K562 (cell line): ENCODE measurements around the gene TMEM143. TPM values are rescaled to one million over a fixed set of nuclear protein-coding genes. Genes with fewer than 3 reads are reported as not detected.
A peak's percentile ranks its signal among the peaks of the same experiment; 100 is the strongest.

Experiments
- AFF4 ChIP-seq: sonication (generic); formaldehyde crosslinking; IDR thresholded peaks from 2 replicates; pipeline ENCODE4 v1.8.0; 2023; ENCODE audit warnings: mild to moderate bottlenecking, missing genetic modification reagents
- CEBPG ChIP-seq, 3 experiments: fragments of 200-800 bp in 1 of 3; sonication (Bioruptor generic) in 1 of 3; sonication (generic) in 1 of 3; formaldehyde crosslinking in 1 of 3; IDR thresholded peaks in 2 of 3; conservative IDR thresholded peaks in 1 of 3; 2 replicates each; pipeline versions ENCODE4 v1.6.1 to v1.8.0; 2016 to 2022; ENCODE audit warnings: missing compliant biosample characterization in 2 of 3, missing genetic modification characterization in 2 of 3, mild to moderate bottlenecking in 1 of 3, missing genetic modification reagents in 1 of 3
- CREB3L1 ChIP-seq: fragments of 450-650 bp; IDR thresholded peaks from 2 replicates; pipeline ENCODE4 v1.6.1; 2014; ENCODE audit warnings: low read depth, mild to moderate bottlenecking, moderate library complexity, borderline replicate concordance
- EGR1 ChIP-seq: fragments of 450-650 bp; conservative IDR thresholded peaks from 2 replicates; pipeline ENCODE4 v1.6.1; 2017; ENCODE audit warnings: mild to moderate bottlenecking
- GTF2B ChIP-seq: IDR thresholded peaks from 2 replicates; pipeline ENCODE4 v1.6.1; 2011; ENCODE audit not compliant: insufficient read length; ENCODE audit errors: extremely low read depth
- HMGN3 ChIP-seq: IDR thresholded peaks from 2 replicates; pipeline ENCODE4 v1.6.1; 2011; ENCODE audit warnings: borderline replicate concordance, low read depth, mild to moderate bottlenecking, mixed read lengths, low read length; ENCODE audit not compliant: insufficient read length; ENCODE audit errors: extremely low read depth
- HNRNPL ChIP-seq: fragments of 200-400 bp; formaldehyde crosslinking; IDR thresholded peaks from 2 replicates; pipeline ENCODE4 v1.6.1; 2017; ENCODE audit warnings: low read depth, mild to moderate bottlenecking, low read length
- HNRNPLL ChIP-seq: fragments of 200-400 bp; formaldehyde crosslinking; IDR thresholded peaks from 2 replicates; pipeline ENCODE4 v1.6.1; 2017; ENCODE audit warnings: low read length, low read depth, mild to moderate bottlenecking; ENCODE audit not compliant: poor library complexity, severe bottlenecking
- IRF2 ChIP-seq: sonication (generic); formaldehyde crosslinking; IDR thresholded peaks from 2 replicates; pipeline ENCODE4 v1.8.1; 2022; ENCODE audit warnings: mild to moderate bottlenecking, missing genetic modification reagents
- KDM5B ChIP-seq: fragments of 200-600 bp; sonication (generic); IDR thresholded peaks from 2 replicates; pipeline ENCODE4 v1.6.1; 2012; ENCODE audit warnings: low read depth, mild to moderate bottlenecking, moderate library complexity, low read length, control low read depth, inconsistent platforms; ENCODE audit not compliant: insufficient replicate concordance
- KLF16 ChIP-seq: IDR thresholded peaks from 2 replicates; pipeline ENCODE4 v1.6.1; 2016; ENCODE audit warnings: antibody characterized with exemption
- MCM2 ChIP-seq: fragments of 450-650 bp; IDR thresholded peaks from 2 replicates; pipeline ENCODE4 v1.6.1; 2017; ENCODE audit warnings: low read depth, mild to moderate bottlenecking
- NELFE ChIP-seq: IDR thresholded peaks from 2 replicates; pipeline ENCODE4 v1.6.1; 2011; ENCODE audit warnings: mild to moderate bottlenecking; ENCODE audit not compliant: insufficient read depth, insufficient read length
- POLR2A ChIP-seq: fragments of 450-650 bp; conservative IDR thresholded peaks from 2 replicates; pipeline ENCODE4 v1.6.1; 2016
- POU5F1 ChIP-seq: fragments of 150-350 bp; IDR thresholded peaks from 2 replicates; pipeline ENCODE4 v1.6.1; 2014; ENCODE audit warnings: borderline replicate concordance, low read length, low read depth, mild to moderate bottlenecking; ENCODE audit not compliant: partially characterized antibody
- ZBTB7A ChIP-seq: IDR thresholded peaks from 2 replicates; pipeline ENCODE4 v1.6.1; 2011; ENCODE audit warnings: low read depth, mild to moderate bottlenecking, low read length, moderate library complexity, borderline replicate concordance; ENCODE audit not compliant: control insufficient read depth
- ZC3H11A ChIP-seq: IDR thresholded peaks from 2 replicates; pipeline ENCODE4 v1.6.1; 2012; ENCODE audit warnings: low read depth, low read length, improper control_type of control experiment
- ZFX ChIP-seq: sonication (generic); formaldehyde crosslinking; IDR thresholded peaks from 2 replicates; pipeline ENCODE4 v1.8.0; 2022; ENCODE audit warnings: mild to moderate bottlenecking, missing genetic modification reagents, moderate library complexity
- ZNF165 ChIP-seq: fragments of 250-450 bp; sonication (Bioruptor Pico); IDR thresholded peaks from 2 replicates; pipeline ENCODE4 v1.4.0; 2020; ENCODE audit warnings: borderline replicate concordance
- ZNF696 ChIP-seq: fragments of 250-450 bp; sonication (Bioruptor Pico); conservative IDR thresholded peaks from 2 replicates; pipeline ENCODE4 v1.4.0; 2020; ENCODE audit warnings: mild to moderate bottlenecking, moderate library complexity
- ZNF699 ChIP-seq: fragments of 250-450 bp; sonication (Bioruptor Pico); IDR thresholded peaks from 2 replicates; pipeline ENCODE4 v1.8.0; 2021; ENCODE audit warnings: mild to moderate bottlenecking, moderate library complexity; ENCODE audit not compliant: insufficient replicate concordance
- polyA plus RNA-seq, 8 experiments: library from polyadenylated mRNA; depleted of rRNA in 4 of 8; stranded (reverse) in 5 of 8; unstranded in 3 of 8; fragments of >200 nt; fragmentation: Nextera tagmentation in 2 of 8; fragmentation: Illumina TruSeq in 1 of 8; extraction: Ambion mirVana in 2 of 8; extraction: Trizol in 1 of 8; gene quantifications; 2 replicates each; pipeline versions ENCODE4 v1.2.1 to v1.2.3, GENCODE V29; 2011 to 2014; ENCODE audit warnings: inconsistent platforms in 1 of 8, missing spikeins in 1 of 8
- total RNA-seq, 7 experiments: library from RNA; depleted of rRNA in 6 of 7; stranded (reverse); fragments of >200 nt in 6 of 7; fragmentation: Illumina TruSeq in 2 of 7; extraction: Trizol in 2 of 7; gene quantifications; 2 replicates each; pipeline versions ENCODE4 v1.2.1 to v1.2.3, GENCODE V29; 2011 to 2021; ENCODE audit warnings: low replicate concordance in 1 of 7

Gene TMEM143
- total and polyA plus RNA-seq, 9 of the 15 experiments (the other 6 are each of a cell fraction or from before 2014, with no cell fraction given), result 0.66 to 8.8 (median 4.3) TPM

- TF ChIP-seq CREB3L1 (peak; percentile 67; the same call in 1 of the 2 replicates), IRF2 (CRISPR knock-in tag) (no peak), ZBTB7A (peak; percentile 92), KDM5B (no peak), ZFX (CRISPR knock-in tag) (no peak; the same call in 1 of the 2 replicates), ZNF165 (CRISPR knock-in tag) (no peak), MCM2 (no peak), POLR2A (peak; percentile 79), NELFE (no peak), HNRNPLL (peak; percentile 4), AFF4 (CRISPR knock-in tag) (no peak), ZC3H11A (0 out of 2 replicates have a peak, but pooled peaks have one; percentile 4), ZNF696 (no peak), CEBPG (CRISPR knock-in tag; IDR thresholded peaks at IDR 0.05) (no peak), CEBPG (tag; conservative IDR thresholded peaks at IDR 0.05 in 1 of 2, IDR thresholded peaks at IDR 0.05 in 1 of 2) (no peak), HMGN3 (peak; percentile 80), POU5F1 (no peak), GTF2B (no peak), KLF16 (0 out of 2 replicates have a peak, but pooled peaks have one; percentile 11), ZNF699 (CRISPR knock-in tag) (no peak), HNRNPL (no peak), EGR1 (0 out of 2 replicates have a peak, but pooled peaks have one; percentile 25)
Observed at GRCh38 chr19:48391100-48392005, 27.6 kb upstream of the TMEM143 start, which contains the start of gene KDELR1 (continued).
